ENCODE data around the gene EPHA5. TPM values are rescaled to one million over a fixed set of nuclear protein-coding genes. Genes with fewer than 3 reads are reported as not detected.

EPHA5 gene
- total RNA-seq, 1 experiment from 2014 or later: 2.0 TPM

DNA sequence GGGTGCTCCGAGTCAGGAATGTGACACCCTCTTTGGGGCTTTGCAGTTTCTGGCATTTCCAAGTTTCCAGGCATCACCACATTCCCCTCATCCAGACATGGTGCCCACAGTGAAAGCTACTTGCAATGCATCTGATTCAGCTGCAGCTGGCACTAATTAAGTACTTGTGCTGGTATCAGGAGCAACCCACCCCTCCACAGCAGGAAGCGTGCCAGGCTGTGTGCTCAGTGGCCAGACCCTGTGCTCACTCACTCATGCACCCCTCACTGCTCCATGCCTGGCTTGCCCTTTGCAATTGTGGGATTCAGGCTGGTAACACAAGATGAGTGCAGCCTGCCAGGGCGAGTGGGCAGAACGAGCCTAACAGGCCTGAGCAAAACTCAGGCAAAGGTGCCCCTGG is 271.2 kb downstream of the EPHA5 start:
- no peak for DNase-seq
- Histone ChIP-seq H3K4me2 (ENCODE audit: low read length) (no peak overlapping the region), H3K9me3 (ENCODE audit: low read length) (0 out of 2 replicates have a peak, but pooled peaks cover 4% of the 10 kb centered on the region), H3K9me2 (replicated peaks; ENCODE audit: low read length) (no peaks in the 10 kb centered on the region), H3K4me3 (ENCODE audit: low read length) (no peak overlapping the region), H2AFZ (ENCODE audit: low read length) (no peak overlapping the region), H4K20me1 (ENCODE audit: low read length) (no peaks in the 10 kb centered on the region), H3K79me2 (ENCODE audit: low read length) (no peaks in the 10 kb centered on the region), H3K27me3 (ENCODE audit: low read length) (no peaks in the 10 kb centered on the region), H3K36me3 (ENCODE audit: low read depth, low read length) (0 out of 2 replicates have a peak, but pooled peaks cover 4% of the 10 kb centered on the region), H3K9ac (ENCODE audit: low read length) (no peak overlapping the region), H3F3A (ENCODE audit: low read length, unreplicated experiment) (no peaks in the 10 kb centered on the region), H3K4me1 (ENCODE audit: insufficient read depth, low read length) (no peaks in the 10 kb centered on the region), H3K27ac (ENCODE audit: low read length) (no peak overlapping the region)
- ATAC-seq: no peak
- ChIA-PET CTCF (no interaction called here), POLR2A (ENCODE audit: unreplicated experiment) (no interaction called here)
- TF ChIP-seq EZH2phosphoT487 (IDR thresholded peaks at IDR 0.05; ENCODE audit: borderline replicate concordance, low read length) (no peak), EZH2 (IDR thresholded peaks at IDR 0.05; ENCODE audit: low read length, unreplicated experiment) (no peak)
- TF ChIP-seq, protein P1, sequence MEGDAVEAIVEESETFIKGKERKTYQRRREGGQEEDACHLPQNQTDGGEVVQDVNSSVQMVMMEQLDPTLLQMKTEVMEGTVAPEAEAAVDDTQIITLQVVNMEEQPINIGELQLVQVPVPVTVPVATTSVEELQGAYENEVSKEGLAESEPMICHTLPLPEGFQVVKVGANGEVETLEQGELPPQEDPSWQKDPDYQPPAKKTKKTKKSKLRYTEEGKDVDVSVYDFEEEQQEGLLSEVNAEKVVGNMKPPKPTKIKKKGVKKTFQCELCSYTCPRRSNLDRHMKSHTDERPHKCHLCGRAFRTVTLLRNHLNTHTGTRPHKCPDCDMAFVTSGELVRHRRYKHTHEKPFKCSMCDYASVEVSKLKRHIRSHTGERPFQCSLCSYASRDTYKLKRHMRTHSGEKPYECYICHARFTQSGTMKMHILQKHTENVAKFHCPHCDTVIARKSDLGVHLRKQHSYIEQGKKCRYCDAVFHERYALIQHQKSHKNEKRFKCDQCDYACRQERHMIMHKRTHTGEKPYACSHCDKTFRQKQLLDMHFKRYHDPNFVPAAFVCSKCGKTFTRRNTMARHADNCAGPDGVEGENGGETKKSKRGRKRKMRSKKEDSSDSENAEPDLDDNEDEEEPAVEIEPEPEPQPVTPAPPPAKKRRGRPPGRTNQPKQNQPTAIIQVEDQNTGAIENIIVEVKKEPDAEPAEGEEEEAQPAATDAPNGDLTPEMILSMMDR (conservative IDR thresholded peaks at IDR 0.05; ENCODE audit: low read depth, low read length): no peak
- intact Hi-C loops (cut with micrococcal nuclease): loop anchor here (10.0 kb wide), 1 partner anchor 774 kb away; no protein-coding TSS in a partner anchor
- BruUV-seq (replicated peaks): no TSS peak

GRCh38 chr4:65393078-65393477 is 277.2 kb downstream of the EPHA5 start:
- Histone ChIP-seq H3K9ac (ENCODE audit: low read length) (no peak overlapping the region), H3K27ac (ENCODE audit: low read length) (no peak overlapping the region), H4K20me1 (ENCODE audit: low read length) (no peaks in the 10 kb centered on the region), H3F3A (ENCODE audit: low read length, unreplicated experiment) (no peaks in the 10 kb centered on the region), H3K4me3 (ENCODE audit: low read length) (no peak overlapping the region), H3K36me3 (ENCODE audit: low read depth, low read length) (no peaks in the 10 kb centered on the region), H3K9me3 (ENCODE audit: low read length) (peaks cover 7% of the 10 kb centered on the region; the same call in 1 of the 2 replicates), H3K27me3 (ENCODE audit: low read length) (no peaks in the 10 kb centered on the region), H3K4me2 (ENCODE audit: low read length) (no peak overlapping the region), H2AFZ (ENCODE audit: low read length) (no peak overlapping the region), H3K79me2 (ENCODE audit: low read length) (no peaks in the 10 kb centered on the region), H3K9me2 (replicated peaks; ENCODE audit: low read length) (no peaks in the 10 kb centered on the region), H3K4me1 (ENCODE audit: insufficient read depth, low read length) (no peaks in the 10 kb centered on the region)
- intact Hi-C loops (cut with micrococcal nuclease): loop anchor here (10.0 kb wide), 1 partner anchor 768 kb away; no protein-coding TSS in a partner anchor
- BruUV-seq (replicated peaks): no TSS peak
- DNase-seq: no peak
- ChIA-PET CTCF (no interaction called here), POLR2A (ENCODE audit: unreplicated experiment) (no interaction called here)
- ATAC-seq: peak; percentile 29
- TF ChIP-seq EZH2phosphoT487 (IDR thresholded peaks at IDR 0.05; ENCODE audit: borderline replicate concordance, low read length): no peak
- TF ChIP-seq, protein P1 (conservative IDR thresholded peaks at IDR 0.05; ENCODE audit: low read depth, low read length): no peak

DNA sequence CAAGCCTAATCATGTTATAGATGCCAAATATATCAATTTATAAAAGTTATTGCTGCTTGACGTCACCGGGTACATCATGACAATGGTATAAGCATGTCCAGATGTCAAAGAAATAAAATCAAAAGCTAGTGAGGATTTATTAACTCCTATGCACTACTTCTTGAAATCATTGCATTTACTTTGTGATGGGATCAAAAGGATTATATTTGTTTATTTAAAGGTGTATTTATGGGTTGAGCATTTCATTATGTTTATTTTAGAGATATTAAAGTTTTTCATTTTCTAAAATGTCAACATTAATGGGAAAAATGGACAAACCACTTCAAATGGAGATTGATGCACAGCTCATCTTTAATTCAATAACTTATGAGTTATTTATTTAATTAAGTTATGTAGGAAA is 277.8 kb downstream of the EPHA5 start:
- no peaks in the 10 kb centered on the region for H3K27me3 ChIP-seq (ENCODE audit: low read length)
- no peak overlapping the region for H3K9ac ChIP-seq (ENCODE audit: low read length)
- POLR2A ChIA-PET (ENCODE audit: unreplicated experiment): interaction anchor here (0.6 kb wide), 1 partner anchor 219 kb away, joined by 4 read pairs; no protein-coding TSS in a partner anchor
- peak; percentile 84 for ATAC-seq
- H3K79me2 ChIP-seq (ENCODE audit: low read length): no peaks in the 10 kb centered on the region
- no peaks in the 10 kb centered on the region for H3K36me3 ChIP-seq (ENCODE audit: low read depth, low read length)
- BruUV-seq (replicated peaks): no TSS peak
- H2AFZ ChIP-seq (ENCODE audit: low read length): no peak overlapping the region
- no peak overlapping the region for H3K4me3 ChIP-seq (ENCODE audit: low read length)
- CTCF ChIA-PET: no interaction called here
- H3F3A ChIP-seq (ENCODE audit: low read length, unreplicated experiment): no peaks in the 10 kb centered on the region
- no peak overlapping the region for H3K4me2 ChIP-seq (ENCODE audit: low read length)
- intact Hi-C loops (cut with micrococcal nuclease): loop anchor here (1.0 to 10.0 kb wide), 2 partner anchors 9 to 768 kb away; no protein-coding TSS in a partner anchor
- H3K27ac ChIP-seq (ENCODE audit: low read length): no peak overlapping the region
- no peaks in the 10 kb centered on the region for H3K4me1 ChIP-seq (ENCODE audit: insufficient read depth, low read length)
- H3K9me2 ChIP-seq (replicated peaks; ENCODE audit: low read length): no peaks in the 10 kb centered on the region
- TF ChIP-seq, protein P1 (conservative IDR thresholded peaks at IDR 0.05; ENCODE audit: low read depth, low read length): no peak
- TF ChIP-seq EZH2 (IDR thresholded peaks at IDR 0.05; ENCODE audit: low read length, unreplicated experiment): no peak
- no peak for TF ChIP-seq EZH2phosphoT487 (IDR thresholded peaks at IDR 0.05; ENCODE audit: borderline replicate concordance, low read length)
- H4K20me1 ChIP-seq (ENCODE audit: low read length): no peaks in the 10 kb centered on the region
- DNase-seq: peak; percentile 30
- H3K9me3 ChIP-seq (ENCODE audit: low read length): peaks cover 7% of the 10 kb centered on the region; the same call in 1 of the 2 replicates

Data from PC-3 (cell line).